ENCODE data around the gene DYSF.

GRCh38 chr2:71699428-71699827 lies 246.1 kb downstream of the DYSF start:
- no peak for TF ChIP-seq GATA2 (IDR thresholded peaks at IDR 0.05; ENCODE audit: low read depth, low read length)
- no peak for TF ChIP-seq GATA3 (IDR thresholded peaks at IDR 0.05; ENCODE audit: low read depth, low read length)

Data from SH-SY5Y (cell line).